Measurements from ENCODE around the gene SART3. TPM values are rescaled to one million over a fixed set of nuclear protein-coding genes. Genes with fewer than 3 reads are reported as not detected.

The SART3 gene
- total and polyA plus RNA-seq, 2 donors from 2014 or later = 14.9 to 59.1 TPM

GRCh38 chr12:108606492-108606891, 45.5 kb upstream of the SART3 start:
- intact Hi-C loops (cut with DNase I) = no loop called here
- Histone ChIP-seq H3K4me3 (ENCODE audit: low read length in 3 of 3) (no peak overlapping the region), H3K9me3 (ENCODE audit: control insufficient read depth in 2 of 3, insufficient read depth in 1 of 3, low read length in 3 of 3) (no peaks in the 10 kb centered on the region), H3K4me1 (ENCODE audit: control insufficient read depth in 2 of 3, insufficient read depth in 2 of 3, low read depth in 1 of 3, low read length in 3 of 3) (no peaks in the 10 kb centered on the region), H3K27me3 (ENCODE audit: control insufficient read depth, insufficient read depth, low read length) (no peaks in the 10 kb centered on the region), H3K27ac (ENCODE audit: low read depth in 2 of 2, low read length in 2 of 2) (no peak overlapping the region), H3K36me3 (ENCODE audit: control insufficient read depth in 2 of 3, insufficient read depth in 3 of 3, low read length in 3 of 3) (no peaks in the 10 kb centered on the region), H3K9ac (ENCODE audit: low read length in 3 of 3) (no peak overlapping the region)
- TF ChIP-seq CTCF (IDR thresholded peaks at IDR 0.05; ENCODE audit: borderline replicate concordance, extremely low read depth, insufficient read depth) = no peak
- FAIRE-seq (no peak), DNase-seq (peak in 1 of 5 donors; percentile 47)

- Histone ChIP-seq H3K4me3 (ENCODE audit: low read length in 3 of 3) (no peak overlapping the region), H3K4me1 (ENCODE audit: control insufficient read depth in 2 of 3, insufficient read depth in 2 of 3, low read depth in 1 of 3, low read length in 3 of 3) (no peaks in the 10 kb centered on the region), H3K9ac (ENCODE audit: low read length in 3 of 3) (no peak overlapping the region), H3K9me3 (ENCODE audit: control insufficient read depth in 2 of 3, insufficient read depth in 1 of 3, low read length in 3 of 3) (no peaks in the 10 kb centered on the region), H3K27me3 (ENCODE audit: control insufficient read depth, insufficient read depth, low read length) (no peaks in the 10 kb centered on the region), H3K27ac (ENCODE audit: low read depth in 2 of 2, low read length in 2 of 2) (no peak overlapping the region), H3K36me3 (ENCODE audit: control insufficient read depth in 2 of 3, insufficient read depth in 3 of 3, low read length in 3 of 3) (no peaks in the 10 kb centered on the region)
- no peak for TF ChIP-seq CTCF (IDR thresholded peaks at IDR 0.05; ENCODE audit: borderline replicate concordance, extremely low read depth, insufficient read depth)
- intact Hi-C loops (cut with DNase I) = no loop called here
- FAIRE-seq (no peak), DNase-seq (no peak)
These were observed 44.9 kb upstream of the SART3 start for GRCh38 chr12:108605690-108606406.

GRCh38 chr12:108605000-108605689, 44.2 kb upstream of the SART3 start:
- intact Hi-C loops (cut with DNase I) = no loop called here

More at GRCh38 chr12:108605000-108605689, 44.2 kb upstream of the SART3 start:
- no peak overlapping the region for H3K4me3 ChIP-seq (ENCODE audit: low read length in 3 of 3)
- H3K9me3 ChIP-seq (ENCODE audit: control insufficient read depth in 2 of 3, insufficient read depth in 1 of 3, low read length in 3 of 3) = no peaks in the 10 kb centered on the region
- DNase-seq = no peak
- no peaks in the 10 kb centered on the region for H3K36me3 ChIP-seq (ENCODE audit: control insufficient read depth in 2 of 3, insufficient read depth in 3 of 3, low read length in 3 of 3)
- no peaks in the 10 kb centered on the region for H3K27me3 ChIP-seq (ENCODE audit: control insufficient read depth, insufficient read depth, low read length)
- no peak for TF ChIP-seq CTCF (IDR thresholded peaks at IDR 0.05; ENCODE audit: borderline replicate concordance, extremely low read depth, insufficient read depth)
- H3K27ac ChIP-seq (ENCODE audit: low read depth in 2 of 2, low read length in 2 of 2) = no peak overlapping the region
- H3K4me1 ChIP-seq (ENCODE audit: control insufficient read depth in 2 of 3, insufficient read depth in 2 of 3, low read depth in 1 of 3, low read length in 3 of 3) = no peaks in the 10 kb centered on the region
- no peak overlapping the region for H3K9ac ChIP-seq (ENCODE audit: low read length in 3 of 3)
- FAIRE-seq = no peak

Measured in kidney (tissue), 14 donors.